Measurements from ENCODE around the gene OR2G2. TPM values are rescaled to one million over a fixed set of nuclear protein-coding genes. Genes with fewer than 3 reads are reported as not detected.

The OR2G2 gene
- total and polyA plus RNA-seq, 2 donors (not counting 1 experiment from before 2014, with no cell fraction given) = not detected

DNA sequence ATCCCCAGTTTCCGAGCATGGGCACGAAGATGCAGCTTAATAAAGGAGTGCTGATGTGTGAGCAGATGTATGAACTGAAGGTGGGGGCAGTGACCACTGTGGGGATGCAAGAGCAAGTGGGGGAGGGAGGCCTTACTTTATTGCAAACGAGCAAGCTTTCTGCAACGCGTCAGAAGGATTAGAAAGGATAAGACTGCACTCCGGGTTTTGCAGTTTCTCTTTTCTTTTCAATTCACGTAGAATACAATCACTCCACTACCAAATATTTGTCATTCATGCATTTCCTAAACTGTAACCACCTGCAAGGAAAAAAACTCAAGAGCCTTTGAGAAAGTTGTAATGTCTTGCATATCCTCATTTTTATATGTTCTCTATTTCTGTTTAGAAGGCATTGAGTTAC lies 47.6 kb upstream of the OR2G2 start:
- Histone ChIP-seq H3K9me3 (ENCODE audit: control insufficient read depth, insufficient read depth, low read depth, low read length) (no peaks in the 10 kb centered on the region), H3K4me3 (replicated peaks in 1 of 4; ENCODE audit: control extremely low read depth in 1 of 4, insufficient read depth in 1 of 4, low read depth in 3 of 4, low read length in 4 of 4) (no peak overlapping the region), H3K27me3 (ENCODE audit: control insufficient read depth, insufficient read depth, low read length) (no peaks in the 10 kb centered on the region), H4K20me1 (ENCODE audit: control insufficient read depth, extremely low read depth, insufficient read depth, low read length) (no peaks in the 10 kb centered on the region), H3K79me2 (ENCODE audit: control insufficient read depth, insufficient read depth, low read length) (no peaks in the 10 kb centered on the region), H3K36me3 (ENCODE audit: control insufficient read depth, insufficient read depth, low read length) (no peaks in the 10 kb centered on the region), H3K4me2 (ENCODE audit: extremely low read depth, insufficient read depth, low read length) (no peak overlapping the region), H3K4me1 (ENCODE audit: control insufficient read depth, extremely low read depth, insufficient read depth, low read length) (no peaks in the 10 kb centered on the region), H2AFZ (ENCODE audit: low read length) (no peak overlapping the region), H3K27ac (ENCODE audit: insufficient read depth, low read length) (no peak overlapping the region), H3K9ac (ENCODE audit: insufficient read depth, low read length) (no peak overlapping the region)
- TF ChIP-seq, protein P1, sequence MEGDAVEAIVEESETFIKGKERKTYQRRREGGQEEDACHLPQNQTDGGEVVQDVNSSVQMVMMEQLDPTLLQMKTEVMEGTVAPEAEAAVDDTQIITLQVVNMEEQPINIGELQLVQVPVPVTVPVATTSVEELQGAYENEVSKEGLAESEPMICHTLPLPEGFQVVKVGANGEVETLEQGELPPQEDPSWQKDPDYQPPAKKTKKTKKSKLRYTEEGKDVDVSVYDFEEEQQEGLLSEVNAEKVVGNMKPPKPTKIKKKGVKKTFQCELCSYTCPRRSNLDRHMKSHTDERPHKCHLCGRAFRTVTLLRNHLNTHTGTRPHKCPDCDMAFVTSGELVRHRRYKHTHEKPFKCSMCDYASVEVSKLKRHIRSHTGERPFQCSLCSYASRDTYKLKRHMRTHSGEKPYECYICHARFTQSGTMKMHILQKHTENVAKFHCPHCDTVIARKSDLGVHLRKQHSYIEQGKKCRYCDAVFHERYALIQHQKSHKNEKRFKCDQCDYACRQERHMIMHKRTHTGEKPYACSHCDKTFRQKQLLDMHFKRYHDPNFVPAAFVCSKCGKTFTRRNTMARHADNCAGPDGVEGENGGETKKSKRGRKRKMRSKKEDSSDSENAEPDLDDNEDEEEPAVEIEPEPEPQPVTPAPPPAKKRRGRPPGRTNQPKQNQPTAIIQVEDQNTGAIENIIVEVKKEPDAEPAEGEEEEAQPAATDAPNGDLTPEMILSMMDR (conservative IDR thresholded peaks at IDR 0.05 in 1 of 2, IDR thresholded peaks at IDR 0.05 in 1 of 2; ENCODE audit: low read depth in 1 of 2, low read length in 2 of 2) = no peak
- TF ChIP-seq EZH2 (IDR thresholded peaks at IDR 0.05; ENCODE audit: low read length, missing control alignments) = no peak
- no peak for DNase-seq (ENCODE audit: low read depth in 2 of 2)

DNA sequence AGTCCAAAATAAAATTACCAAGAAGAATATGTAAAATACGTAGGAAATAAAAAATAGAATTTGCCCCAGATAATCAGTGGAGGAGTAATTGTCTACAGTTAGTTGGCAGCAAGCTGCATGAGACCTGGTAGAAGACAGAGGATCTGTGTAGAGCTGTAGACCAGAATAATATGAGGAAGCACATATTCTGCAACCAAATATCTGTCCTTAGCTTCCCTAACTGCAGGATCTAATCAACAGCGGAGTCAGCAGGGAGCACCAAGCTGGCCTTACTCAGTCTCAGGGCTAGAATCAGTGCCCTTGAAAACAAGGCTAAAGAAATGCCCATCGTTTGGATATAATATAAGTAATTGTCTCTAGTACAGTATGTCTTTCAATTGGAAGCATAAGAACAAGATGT lies 45.3 kb upstream of the OR2G2 start:
- Histone ChIP-seq H4K20me1 (ENCODE audit: control insufficient read depth, extremely low read depth, insufficient read depth, low read length) (no peaks in the 10 kb centered on the region), H3K4me2 (ENCODE audit: extremely low read depth, insufficient read depth, low read length) (no peak overlapping the region), H3K4me1 (ENCODE audit: control insufficient read depth, extremely low read depth, insufficient read depth, low read length) (no peaks in the 10 kb centered on the region), H2AFZ (ENCODE audit: low read length) (no peak overlapping the region), H3K36me3 (ENCODE audit: control insufficient read depth, insufficient read depth, low read length) (no peaks in the 10 kb centered on the region), H3K9ac (ENCODE audit: insufficient read depth, low read length) (no peak overlapping the region), H3K9me3 (ENCODE audit: control insufficient read depth, insufficient read depth, low read depth, low read length) (no peaks in the 10 kb centered on the region), H3K27ac (ENCODE audit: insufficient read depth, low read length) (no peak overlapping the region), H3K4me3 (replicated peaks in 1 of 4; ENCODE audit: control extremely low read depth in 1 of 4, insufficient read depth in 1 of 4, low read depth in 3 of 4, low read length in 4 of 4) (no peak overlapping the region), H3K79me2 (ENCODE audit: control insufficient read depth, insufficient read depth, low read length) (no peaks in the 10 kb centered on the region), H3K27me3 (ENCODE audit: control insufficient read depth, insufficient read depth, low read length) (no peaks in the 10 kb centered on the region)
- TF ChIP-seq EZH2 (IDR thresholded peaks at IDR 0.05; ENCODE audit: low read length, missing control alignments) = no peak
- TF ChIP-seq, protein P1 (conservative IDR thresholded peaks at IDR 0.05 in 1 of 2, IDR thresholded peaks at IDR 0.05 in 1 of 2; ENCODE audit: low read depth in 1 of 2, low read length in 2 of 2) = no peak
- DNase-seq (ENCODE audit: low read depth in 2 of 2) = no peak

DNA sequence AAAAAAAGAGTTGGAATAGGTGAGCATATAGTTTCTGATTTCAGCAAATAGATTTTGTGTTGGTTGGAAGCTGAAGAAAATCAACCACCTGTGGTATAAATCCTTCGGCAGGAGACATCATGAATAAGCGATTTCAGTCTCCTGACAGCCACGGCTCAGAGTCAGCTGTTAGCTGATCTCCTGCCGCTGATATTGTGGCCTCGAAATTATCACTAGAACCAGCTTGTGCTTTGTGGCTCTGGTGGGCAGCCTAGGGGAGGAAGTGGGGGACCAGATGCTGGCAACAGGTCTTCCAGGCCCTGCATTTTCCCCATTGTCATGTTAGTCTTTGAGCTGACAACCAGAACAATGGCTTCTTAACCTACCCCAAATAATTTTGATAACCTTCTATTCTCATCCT lies 40.1 kb upstream of the OR2G2 start:
- TF ChIP-seq, protein P1 (conservative IDR thresholded peaks at IDR 0.05 in 1 of 2, IDR thresholded peaks at IDR 0.05 in 1 of 2; ENCODE audit: low read depth in 1 of 2, low read length in 2 of 2) = no peak
- TF ChIP-seq EZH2 (IDR thresholded peaks at IDR 0.05; ENCODE audit: low read length, missing control alignments) = no peak
- H3K9me3 ChIP-seq (ENCODE audit: control insufficient read depth, insufficient read depth, low read depth, low read length) = no peaks in the 10 kb centered on the region
- no peak overlapping the region for H3K27ac ChIP-seq (ENCODE audit: insufficient read depth, low read length)
- H3K27me3 ChIP-seq (ENCODE audit: control insufficient read depth, insufficient read depth, low read length) = no peaks in the 10 kb centered on the region
- H3K36me3 ChIP-seq (ENCODE audit: control insufficient read depth, insufficient read depth, low read length) = no peaks in the 10 kb centered on the region
- no peaks in the 10 kb centered on the region for H3K79me2 ChIP-seq (ENCODE audit: control insufficient read depth, insufficient read depth, low read length)
- DNase-seq (ENCODE audit: low read depth in 2 of 2) = no peak
- no peak overlapping the region for H2AFZ ChIP-seq (ENCODE audit: low read length)
- H3K9ac ChIP-seq (ENCODE audit: insufficient read depth, low read length) = no peak overlapping the region
- no peaks in the 10 kb centered on the region for H3K4me1 ChIP-seq (ENCODE audit: control insufficient read depth, extremely low read depth, insufficient read depth, low read length)
- H3K4me2 ChIP-seq (ENCODE audit: extremely low read depth, insufficient read depth, low read length) = no peak overlapping the region
- H3K4me3 ChIP-seq (replicated peaks in 1 of 4; ENCODE audit: control extremely low read depth in 1 of 4, insufficient read depth in 1 of 4, low read depth in 3 of 4, low read length in 4 of 4) = no peak overlapping the region
- no peaks in the 10 kb centered on the region for H4K20me1 ChIP-seq (ENCODE audit: control insufficient read depth, extremely low read depth, insufficient read depth, low read length)
